NT2/D1 (cell line): Measurements from ENCODE around the gene PTGR2.
A peak's percentile ranks its signal among the peaks of the same experiment; 100 is the strongest.
"Not testable (repeated sequence)": the region's sequence is repeated elsewhere in the genome, so short reads cannot be mapped to it uniquely, and the experiment has no call there.

Experiments used
- DNase-seq: peaks from one replicate; pipeline ENCODE4 v3.0.0-alpha.2; 2011; ENCODE audit warnings: low read depth, low spot score
- H3K27me3 ChIP-seq: 2 replicates; pipeline ENCODE4 v1.6.0; 2011; ENCODE audit warnings: mild to moderate bottlenecking; ENCODE audit not compliant: insufficient read length, insufficient read depth
- H3K36me3 ChIP-seq: 2 replicates; pipeline ENCODE4 v1.6.1; 2011; ENCODE audit warnings: mild to moderate bottlenecking, low read length, mixed read lengths; ENCODE audit not compliant: insufficient read depth, insufficient read length
- H3K4me1 ChIP-seq: 2 replicates; pipeline ENCODE4 v1.5.1; 2011; ENCODE audit not compliant: insufficient read depth, insufficient read length
- H3K4me3 ChIP-seq: 2 replicates; pipeline ENCODE4 v1.5.1; 2011; ENCODE audit warnings: low read depth; ENCODE audit not compliant: insufficient read length
- H3K9ac ChIP-seq: 2 replicates; pipeline ENCODE4 v1.6.0; 2011; ENCODE audit warnings: low read depth; ENCODE audit not compliant: insufficient read length
- H3K9me3 ChIP-seq: 2 replicates; pipeline ENCODE4 v1.5.1; 2011; ENCODE audit warnings: mild to moderate bottlenecking, low read length; ENCODE audit not compliant: insufficient read depth
- SUZ12 ChIP-seq: IDR thresholded peaks from 2 replicates; pipeline ENCODE4 v1.6.1; 2011; ENCODE audit not compliant: insufficient read length, insufficient read depth; ENCODE audit errors: extremely low read depth
- YY1 ChIP-seq: IDR thresholded peaks from 2 replicates; pipeline ENCODE4 v1.6.1; 2011; ENCODE audit not compliant: insufficient read length, insufficient read depth
- ZNF274 ChIP-seq: IDR thresholded peaks from 2 replicates; pipeline ENCODE4 v1.6.1; 2011; ENCODE audit warnings: mild to moderate bottlenecking, low read depth, low read length

Gene PTGR2

GRCh38 chr14:73824127-73824526 lies 27.5 kb upstream of the PTGR2 start:
- no peaks in the 10 kb centered on the region for H3K4me1 ChIP-seq
- no peak overlapping the region for H3K4me3 ChIP-seq
- H3K36me3 ChIP-seq, result no peaks in the 10 kb centered on the region
- DNase-seq, result no peak
- TF ChIP-seq YY1 (no peak), SUZ12 (no peak), ZNF274 (no peak)
- no peaks in the 10 kb centered on the region for H3K27me3 ChIP-seq
- H3K9me3 ChIP-seq, result no peaks in the 10 kb centered on the region
- no peak overlapping the region for H3K9ac ChIP-seq

- no peak overlapping the region for H3K4me3 ChIP-seq
- TF ChIP-seq YY1 (no peak), ZNF274 (no peak), SUZ12 (no peak)
- no peaks in the 10 kb centered on the region for H3K27me3 ChIP-seq
- no peaks in the 10 kb centered on the region for H3K36me3 ChIP-seq
- DNase-seq, result no peak
- no peaks in the 10 kb centered on the region for H3K9me3 ChIP-seq
- no peaks in the 10 kb centered on the region for H3K4me1 ChIP-seq
- no peak overlapping the region for H3K9ac ChIP-seq
These were observed 27.1 kb upstream of the PTGR2 start for GRCh38 chr14:73824536-73824935.

GRCh38 chr14:73825551-73826188 lies 26.0 kb upstream of the PTGR2 start:
- Histone ChIP-seq H3K36me3 (no peaks in the 10 kb centered on the region), H3K27me3 (no peaks in the 10 kb centered on the region), H3K9ac (no peak overlapping the region), H3K4me3 (no peak overlapping the region), H3K4me1 (no peaks in the 10 kb centered on the region), H3K9me3 (no peaks in the 10 kb centered on the region)
- TF ChIP-seq SUZ12 (no peak), ZNF274 (no peak)
- peak; percentile 52 for DNase-seq

GRCh38 chr14:73827190-73827589 lies 24.4 kb upstream of the PTGR2 start:
- H3K4me1 ChIP-seq, DNase-seq, H3K36me3 ChIP-seq, H3K9me3 ChIP-seq, H3K4me3 ChIP-seq, H3K9ac ChIP-seq, H3K27me3 ChIP-seq: not testable (repeated sequence)

- Histone ChIP-seq H3K27me3 (no peaks in the 10 kb centered on the region), H3K9me3 (no peaks in the 10 kb centered on the region), H3K4me3 (no peak overlapping the region), H3K36me3 (no peaks in the 10 kb centered on the region), H3K9ac (no peak overlapping the region), H3K4me1 (peaks cover 3% of the 10 kb centered on the region)
- DNase-seq, result no peak
- TF ChIP-seq SUZ12, result no peak
- TF ChIP-seq YY1, result no peak
- TF ChIP-seq ZNF274, result no peak
These were observed 22.6 kb upstream of the PTGR2 start for GRCh38 chr14:73829071-73829470.

GRCh38 chr14:73829526-73830431 lies 21.9 kb upstream of the PTGR2 start:
- H3K4me3 ChIP-seq, result no peak overlapping the region
- TF ChIP-seq ZNF274 (no peak), SUZ12 (no peak), YY1 (no peak)
- H3K4me1 ChIP-seq, result peaks cover 3% of the 10 kb centered on the region
- H3K9me3 ChIP-seq, result no peaks in the 10 kb centered on the region
- no peaks in the 10 kb centered on the region for H3K36me3 ChIP-seq
- H3K9ac ChIP-seq, result no peak overlapping the region
- no peaks in the 10 kb centered on the region for H3K27me3 ChIP-seq
- DNase-seq, result no peak

- H3K9ac ChIP-seq, result no peak overlapping the region
- H3K4me1 ChIP-seq, result peaks cover 3% of the 10 kb centered on the region
- no peak for DNase-seq
- TF ChIP-seq YY1 (no peak), ZNF274 (no peak), SUZ12 (no peak)
- H3K4me3 ChIP-seq, result no peak overlapping the region
- H3K9me3 ChIP-seq, result no peaks in the 10 kb centered on the region
- H3K27me3 ChIP-seq, result no peaks in the 10 kb centered on the region
- H3K36me3 ChIP-seq, result no peaks in the 10 kb centered on the region
These were observed 18.6 kb upstream of the PTGR2 start for GRCh38 chr14:73833034-73833433.
